Eye (tissue), 1 donor: ENCODE data around the gene CD52.

ENCODE experiments used
- DNase-seq: peaks from one replicate; pipeline ENCODE4 v3.0.0-alpha.2; 2015

Gene CD52

GRCh38 chr1:26335774-26336476 lies 18.2 kb downstream of the CD52 start:
- no peak for DNase-seq

DNA sequence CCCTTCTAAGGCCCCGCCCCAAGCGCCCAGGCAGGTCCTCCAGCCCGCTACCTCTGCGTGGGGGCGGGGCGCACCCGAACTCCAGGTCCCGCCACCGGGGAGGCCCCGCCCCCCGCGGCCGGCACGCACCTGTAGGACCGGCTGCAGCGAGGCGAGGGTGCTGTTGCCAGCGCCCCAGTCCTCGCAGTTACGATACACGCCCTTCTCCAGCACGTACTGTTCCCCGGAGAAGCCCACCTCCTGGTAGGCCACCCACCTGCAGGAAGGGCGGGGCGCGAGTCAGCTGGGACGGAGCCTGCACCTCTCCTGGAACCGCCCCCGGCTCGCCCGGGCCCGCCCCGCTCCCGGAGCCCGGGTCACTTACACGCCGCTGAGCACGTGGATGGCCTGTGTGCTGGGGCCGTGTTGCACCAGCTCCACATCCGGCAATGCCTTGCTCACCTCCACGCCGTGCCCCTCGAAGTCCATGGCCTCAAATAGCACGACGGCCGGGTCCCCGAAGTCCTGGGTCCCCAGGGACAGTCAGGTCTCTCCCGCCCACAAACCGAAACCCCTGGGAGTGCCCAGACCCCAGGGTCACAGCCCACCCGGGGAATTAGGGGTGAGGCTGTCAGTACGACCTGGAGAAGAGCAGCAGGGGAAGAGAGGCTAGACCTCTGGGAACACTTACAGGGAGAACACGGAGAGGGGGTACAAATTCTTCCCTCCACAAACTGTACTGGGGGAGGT lies 18.9 kb downstream of the CD52 start:
- peak; percentile 66 for DNase-seq

GRCh38 chr1:26337206-26337535 lies 19.4 kb downstream of the CD52 start:
- DNase-seq = no peak

DNA sequence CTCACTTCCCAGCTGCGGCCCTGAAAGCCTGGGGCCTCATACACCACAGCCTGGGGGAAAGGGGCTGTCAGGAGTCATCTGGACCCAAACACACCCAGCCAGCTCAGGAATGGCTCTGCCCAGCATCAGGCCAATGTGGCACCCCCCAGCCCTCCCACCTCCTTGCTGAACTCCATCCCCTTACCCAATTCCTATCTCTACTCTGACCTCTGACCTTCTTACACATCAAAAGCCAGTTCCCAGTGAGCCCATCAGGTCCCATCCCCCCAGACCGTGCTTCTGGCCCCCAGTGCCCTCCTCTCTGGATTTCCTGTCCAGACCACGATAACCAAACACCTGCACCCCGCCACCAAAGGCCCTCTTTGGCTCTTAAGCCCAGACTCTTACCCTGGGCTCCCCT lies 19.9 kb downstream of the CD52 start:
- DNase-seq = no peak

GRCh38 chr1:26338670-26339069 lies 20.9 kb downstream of the CD52 start:
- no peak for DNase-seq

- no peak for DNase-seq
Measured at GRCh38 chr1:26340047-26340481, 22.3 kb downstream of the CD52 start.

GRCh38 chr1:26344147-26344920 lies 26.6 kb downstream of the CD52 start:
- no peak for DNase-seq

- no peak for DNase-seq
Measured at GRCh38 chr1:26345718-26346117, 28.0 kb downstream of the CD52 start.

DNA sequence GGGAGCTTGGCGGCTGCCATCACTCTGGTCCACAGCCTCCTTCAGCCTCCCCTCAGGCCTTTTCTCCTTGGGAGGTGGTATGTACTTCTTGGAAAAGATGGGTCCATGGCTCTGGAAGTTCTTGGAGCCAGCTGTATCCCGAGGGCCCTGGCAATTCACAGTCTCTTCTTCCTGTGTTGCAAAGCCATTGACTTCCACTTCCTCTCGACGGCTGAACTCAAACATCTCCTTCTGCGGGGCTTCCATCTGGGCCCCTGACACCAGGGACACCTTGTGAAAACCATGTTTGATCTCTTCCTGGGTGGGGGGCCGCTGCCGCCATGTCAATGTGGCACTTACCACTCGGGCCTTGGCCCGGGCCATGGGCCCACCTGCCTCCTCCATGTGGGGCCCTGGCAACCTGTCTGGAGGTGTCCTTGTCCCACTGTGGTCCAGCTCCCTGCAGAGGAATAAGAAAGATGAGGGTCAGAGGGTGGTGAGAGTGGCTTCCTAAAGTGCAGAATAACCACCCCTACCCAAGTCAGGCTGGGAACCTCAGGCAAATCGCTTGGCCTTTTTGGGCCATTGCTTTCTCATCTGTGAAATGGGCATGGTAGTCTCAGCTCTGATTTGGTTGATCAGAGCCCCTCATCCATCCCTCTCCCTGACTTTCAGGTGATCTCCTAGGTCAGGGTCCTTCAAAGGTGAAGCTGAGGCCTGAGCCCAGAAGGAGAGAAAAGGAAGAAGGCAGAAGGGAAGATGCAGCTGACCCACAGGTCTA lies 28.7 kb downstream of the CD52 start:
- DNase-seq = no peak

- DNase-seq = no peak
Measured at GRCh38 chr1:26349188-26349876, 31.6 kb downstream of the CD52 start.

GRCh38 chr1:26349877-26350244 lies 32.1 kb downstream of the CD52 start:
- no peak for DNase-seq

DNA sequence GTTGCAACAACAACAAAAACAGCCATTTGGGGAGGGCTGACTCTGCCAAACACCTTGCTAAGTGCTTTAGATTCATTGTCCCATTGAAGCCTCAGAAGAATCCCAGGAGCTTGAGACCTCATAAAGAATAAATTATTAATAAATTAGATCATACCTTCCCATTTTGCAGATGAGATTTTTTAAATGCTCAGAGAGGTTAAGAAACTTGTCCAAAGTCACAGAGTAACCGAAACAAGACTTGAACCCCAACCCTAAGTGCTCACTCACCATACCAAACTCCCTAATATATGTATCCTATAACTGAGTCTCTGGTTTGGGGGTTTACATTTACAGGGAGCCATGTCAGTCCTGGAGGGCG lies 32.6 kb downstream of the CD52 start:
- DNase-seq = no peak

GRCh38 chr1:26350701-26351589 lies 33.2 kb downstream of the CD52 start:
- no peak for DNase-seq

DNA sequence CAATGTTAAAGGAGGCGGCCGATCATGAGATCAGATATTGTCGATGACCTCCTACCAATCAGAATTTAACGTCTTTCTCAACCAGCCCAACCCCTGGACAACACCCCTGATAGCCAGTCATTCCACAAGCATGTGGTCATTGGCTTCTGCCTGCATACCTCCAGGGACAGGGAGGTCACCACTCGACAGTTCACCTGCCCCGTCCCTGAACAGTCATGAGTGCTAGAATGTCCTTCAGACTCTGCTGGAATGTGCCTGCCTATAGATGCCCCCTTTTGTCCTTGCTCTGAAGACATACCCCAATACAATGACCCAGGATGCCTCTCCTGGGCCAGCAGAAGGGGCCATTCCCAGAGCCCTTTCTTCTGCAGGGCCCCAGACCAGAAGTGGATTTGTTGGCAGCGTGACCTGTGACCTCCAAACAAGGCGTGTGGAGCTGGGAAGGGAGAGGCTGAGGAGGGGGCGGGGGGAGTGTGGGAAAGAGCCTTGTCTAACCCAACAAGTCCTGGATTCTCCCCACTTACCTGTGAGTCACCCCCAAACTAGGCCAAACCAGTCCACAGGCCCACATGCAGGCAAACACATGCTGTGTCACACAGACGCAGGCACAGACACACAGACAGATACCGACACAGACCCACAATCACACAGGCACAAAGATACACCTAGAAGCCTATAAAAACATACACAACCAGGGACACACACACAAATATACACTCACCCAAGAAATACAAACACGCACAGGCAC lies 34.0 kb downstream of the CD52 start:
- DNase-seq = no peak

DNA sequence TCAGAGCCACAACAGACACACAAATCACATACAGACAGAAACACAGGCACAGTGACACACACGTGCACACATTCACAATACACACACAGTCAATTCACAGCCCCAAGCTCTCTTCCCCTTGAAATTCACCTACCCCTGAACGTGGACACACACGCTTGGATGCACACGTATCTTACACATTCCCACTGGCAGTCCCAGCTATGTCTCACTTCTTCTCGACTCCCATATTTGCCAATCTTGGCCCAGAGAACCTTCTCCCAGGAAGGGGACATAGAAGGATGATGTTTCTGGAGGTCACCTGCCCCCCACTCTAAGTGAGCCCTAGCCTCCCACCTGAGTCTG lies 34.6 kb downstream of the CD52 start:
- no peak for DNase-seq

DNA sequence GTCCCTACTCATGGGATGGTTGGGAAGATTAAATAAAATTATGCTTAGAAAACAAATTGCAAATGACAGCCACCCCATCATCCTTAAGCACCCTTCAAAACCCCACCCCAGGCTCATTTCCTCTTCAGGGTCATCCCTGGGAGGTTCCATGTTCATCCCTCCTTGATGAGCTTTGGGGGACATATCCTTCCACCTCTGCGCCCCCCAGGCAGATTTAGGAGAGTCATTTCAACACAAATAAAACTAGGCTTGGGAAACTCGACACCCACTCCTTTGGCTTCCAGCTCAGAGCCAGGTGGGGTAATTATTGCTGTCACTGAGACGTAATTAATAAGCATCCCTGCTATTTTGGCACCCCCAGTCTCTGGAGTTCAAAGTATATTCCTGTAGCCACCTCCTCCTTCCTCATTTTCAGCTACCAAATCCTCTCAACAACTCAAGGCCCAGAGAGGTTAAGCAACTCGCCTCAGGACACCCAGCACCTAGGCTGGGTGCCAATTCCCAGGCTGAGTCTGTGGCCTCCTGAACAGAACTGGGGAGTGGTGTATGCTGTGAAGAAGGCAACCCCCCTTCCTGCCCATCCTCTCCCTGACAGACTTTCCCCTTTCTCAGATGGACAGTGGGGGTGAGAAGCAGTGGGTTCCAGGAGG lies 35.6 kb downstream of the CD52 start:
- no peak for DNase-seq

- DNase-seq = no peak
Measured at GRCh38 chr1:26353976-26354820, 36.4 kb downstream of the CD52 start, which contains the start of gene CRYBG2. Gene CRYBG2 (minus strand): TSS chr1:26354130. CDS start chr1:26346657, 7,473 bp downstream.

- no peak for DNase-seq
Measured at GRCh38 chr1:26354972-26355371, 37.2 kb downstream of the CD52 start.

DNA sequence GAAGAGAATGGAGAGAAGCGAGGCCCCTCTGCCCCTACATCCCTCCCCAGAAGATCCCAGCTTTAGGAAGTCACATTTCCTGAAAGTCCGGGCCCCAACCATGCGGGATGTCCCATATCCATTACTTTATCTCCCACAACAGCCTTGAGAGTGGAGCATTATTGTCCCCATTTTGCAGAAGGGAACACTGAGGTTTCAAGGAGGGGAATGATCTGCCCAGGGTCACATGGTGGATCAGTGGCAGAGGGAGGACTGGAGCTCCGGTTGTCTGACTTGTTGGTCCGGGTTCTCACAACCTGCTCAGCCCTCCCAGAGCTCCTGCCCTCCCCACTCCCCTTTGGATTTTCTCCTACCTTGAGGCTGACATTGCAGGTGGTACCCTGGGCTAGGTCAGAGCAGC lies 38.3 kb downstream of the CD52 start:
- DNase-seq = no peak
